Astrocyte of the hippocampus (primary cell): ENCODE results near the gene CATSPERD.
"Not testable (repeated sequence)": the region's sequence is repeated elsewhere in the genome, so short reads cannot be mapped to it uniquely, and the experiment has no call there.

Experiments
- DNase-seq: peaks from one replicate; pipeline ENCODE4 v3.0.0; 2011; ENCODE audit warnings: low read depth, low spot score

Gene CATSPERD

DNA sequence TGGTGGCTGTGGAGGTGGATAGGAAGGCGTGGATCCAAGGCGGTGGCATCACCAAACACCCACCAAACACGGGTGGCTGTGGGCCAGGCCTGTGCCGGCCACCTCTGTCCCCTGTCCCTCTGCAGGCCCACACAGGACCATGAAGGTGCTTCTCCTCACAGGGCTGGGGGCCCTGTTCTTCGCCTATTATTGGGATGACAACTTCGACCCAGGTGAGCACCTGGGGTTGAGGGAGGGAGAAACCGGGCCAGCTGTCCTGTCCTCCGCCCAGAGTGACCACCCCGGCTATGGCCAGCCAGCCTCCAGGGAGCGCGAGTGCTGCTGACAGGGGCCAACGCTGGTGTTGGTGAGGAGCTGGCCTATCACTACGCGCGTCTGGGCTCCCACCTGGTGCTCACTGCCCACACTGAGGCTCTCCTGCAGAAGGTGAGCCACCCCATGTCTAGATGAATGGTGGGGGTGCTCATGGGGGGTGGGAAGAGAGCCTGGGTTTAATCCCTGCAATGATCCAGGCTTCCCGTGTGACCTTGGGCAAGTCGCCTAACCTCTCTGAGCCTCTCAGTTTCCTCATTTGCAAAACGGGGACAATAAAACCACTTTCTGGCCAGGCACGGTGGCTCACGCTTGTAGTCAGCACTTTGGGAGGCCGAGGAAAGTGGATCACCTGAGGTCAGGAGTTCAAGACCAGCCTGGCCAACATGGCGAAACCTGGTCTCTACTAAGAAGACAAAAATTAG lies 35.6 kb upstream of the CATSPERD start:
- no peak for DNase-seq

DNA sequence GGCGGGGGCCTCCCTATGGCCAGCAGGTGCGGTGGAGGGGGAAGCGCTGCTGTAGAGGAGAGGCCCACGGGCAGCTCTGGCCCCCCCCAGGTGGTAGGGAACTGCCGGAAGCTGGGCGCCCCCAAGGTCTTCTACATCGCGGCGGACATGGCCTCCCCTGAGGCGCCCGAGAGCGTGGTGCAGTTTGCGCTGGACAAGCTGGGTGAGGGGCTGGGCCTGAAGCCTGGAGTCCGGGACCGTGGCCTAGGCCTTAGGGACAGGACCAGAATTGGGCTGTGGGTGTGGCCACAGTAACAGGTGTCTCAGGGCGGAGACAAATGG lies 34.2 kb upstream of the CATSPERD start:
- no peak for DNase-seq

DNA sequence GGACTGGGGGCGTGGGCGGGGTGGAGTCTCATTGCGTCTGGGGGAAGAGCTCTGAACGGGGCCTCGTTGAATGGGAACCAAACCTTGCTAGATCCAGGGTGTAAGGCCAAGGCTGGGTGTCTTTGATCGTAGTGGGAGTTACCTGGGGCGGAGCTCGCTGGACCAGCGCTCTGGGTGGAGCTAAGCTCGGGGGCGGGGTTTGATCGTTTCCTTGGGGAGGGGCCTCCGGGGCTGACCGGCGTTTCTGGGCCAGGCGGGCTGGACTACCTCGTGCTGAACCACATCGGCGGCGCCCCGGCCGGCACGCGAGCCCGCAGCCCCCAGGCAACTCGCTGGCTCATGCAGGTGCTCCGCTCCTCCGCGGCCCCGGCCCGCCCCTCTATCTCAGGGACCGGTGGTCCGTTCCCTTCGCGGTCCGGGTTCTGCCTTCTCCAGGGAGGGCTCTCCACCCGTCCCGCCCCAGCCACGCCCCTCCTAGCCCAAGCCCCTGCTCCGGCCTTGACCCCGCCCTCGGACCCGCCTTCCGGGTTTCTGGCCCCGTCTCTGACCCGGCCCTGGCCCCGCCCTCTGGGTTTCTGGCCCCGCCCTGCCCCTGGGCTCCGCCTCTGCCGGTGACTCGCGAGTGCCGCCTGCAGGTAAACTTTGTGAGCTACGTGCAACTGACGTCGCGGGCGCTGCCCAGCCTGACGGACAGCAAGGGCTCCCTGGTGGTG lies 33.6 kb upstream of the CATSPERD start:
- DNase-seq = peak; percentile 97

DNA sequence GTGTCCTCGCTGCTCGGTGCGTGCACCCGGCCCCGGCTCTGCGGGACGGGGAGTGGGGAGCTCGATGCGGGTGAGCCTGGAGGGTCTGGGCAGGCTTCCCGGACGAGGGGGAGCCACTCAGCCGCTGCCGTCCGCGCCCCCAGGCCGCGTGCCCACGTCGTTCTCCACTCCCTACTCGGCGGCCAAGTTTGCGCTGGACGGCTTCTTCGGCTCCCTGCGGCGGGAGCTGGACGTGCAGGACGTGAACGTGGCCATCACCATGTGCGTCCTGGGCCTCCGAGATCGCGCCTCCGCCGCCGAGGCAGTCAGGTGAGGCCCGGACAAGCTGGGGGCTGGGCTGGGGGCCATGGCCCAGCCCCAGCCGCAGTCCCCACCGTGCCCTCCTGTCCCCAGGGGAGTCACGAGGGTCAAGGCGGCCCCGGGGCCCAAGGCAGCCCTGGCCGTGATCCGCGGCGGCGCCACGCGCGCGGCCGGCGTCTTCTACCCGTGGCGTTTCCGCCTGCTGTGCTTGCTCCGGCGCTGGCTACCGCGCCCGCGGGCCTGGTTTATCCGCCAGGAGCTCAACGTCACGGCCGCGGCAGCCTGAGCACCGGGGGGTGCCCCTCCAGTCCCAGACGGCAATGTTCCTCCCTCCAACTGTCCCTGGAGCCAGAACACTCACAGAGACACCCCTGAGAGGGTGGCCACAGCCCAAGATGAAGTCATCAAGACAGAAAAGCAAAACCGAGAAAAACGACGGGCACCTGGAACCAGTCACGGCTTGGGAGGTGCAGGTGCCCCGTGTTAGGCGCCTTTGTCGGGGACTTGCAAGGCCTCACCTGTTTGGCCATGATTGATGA lies 32.9 kb upstream of the CATSPERD start:
- DNase-seq = no peak

DNA sequence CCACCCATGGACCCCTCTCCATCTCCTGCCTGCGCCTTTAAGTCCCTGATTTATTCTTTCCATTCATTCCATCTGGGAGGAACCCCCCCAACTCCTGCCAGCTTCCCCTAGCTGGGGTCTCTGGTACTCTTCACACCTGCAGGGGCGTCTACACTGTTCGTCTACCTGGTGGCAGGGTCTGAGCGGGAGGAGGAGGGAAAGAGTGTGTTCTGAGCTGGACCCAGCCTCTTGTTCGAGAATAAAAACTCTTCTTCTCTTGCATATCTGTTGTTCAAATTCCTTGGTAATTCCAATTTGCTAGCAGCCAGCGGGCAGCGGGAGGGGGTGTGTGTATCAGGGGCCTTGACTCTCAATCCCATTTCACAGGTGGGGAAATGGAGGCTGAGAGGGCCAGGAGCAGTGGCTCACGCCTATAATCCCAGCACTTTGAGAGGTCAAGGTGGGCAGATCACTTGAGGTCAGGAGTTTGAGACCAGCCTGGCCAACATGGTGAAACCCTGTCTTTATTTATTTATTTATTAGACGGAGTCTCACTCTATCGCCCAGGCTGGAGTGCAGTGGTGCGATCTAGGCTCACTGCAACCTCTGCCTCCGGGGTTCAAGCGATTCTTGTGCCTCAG lies 32.1 kb upstream of the CATSPERD start:
- not testable (repeated sequence) for DNase-seq

DNA sequence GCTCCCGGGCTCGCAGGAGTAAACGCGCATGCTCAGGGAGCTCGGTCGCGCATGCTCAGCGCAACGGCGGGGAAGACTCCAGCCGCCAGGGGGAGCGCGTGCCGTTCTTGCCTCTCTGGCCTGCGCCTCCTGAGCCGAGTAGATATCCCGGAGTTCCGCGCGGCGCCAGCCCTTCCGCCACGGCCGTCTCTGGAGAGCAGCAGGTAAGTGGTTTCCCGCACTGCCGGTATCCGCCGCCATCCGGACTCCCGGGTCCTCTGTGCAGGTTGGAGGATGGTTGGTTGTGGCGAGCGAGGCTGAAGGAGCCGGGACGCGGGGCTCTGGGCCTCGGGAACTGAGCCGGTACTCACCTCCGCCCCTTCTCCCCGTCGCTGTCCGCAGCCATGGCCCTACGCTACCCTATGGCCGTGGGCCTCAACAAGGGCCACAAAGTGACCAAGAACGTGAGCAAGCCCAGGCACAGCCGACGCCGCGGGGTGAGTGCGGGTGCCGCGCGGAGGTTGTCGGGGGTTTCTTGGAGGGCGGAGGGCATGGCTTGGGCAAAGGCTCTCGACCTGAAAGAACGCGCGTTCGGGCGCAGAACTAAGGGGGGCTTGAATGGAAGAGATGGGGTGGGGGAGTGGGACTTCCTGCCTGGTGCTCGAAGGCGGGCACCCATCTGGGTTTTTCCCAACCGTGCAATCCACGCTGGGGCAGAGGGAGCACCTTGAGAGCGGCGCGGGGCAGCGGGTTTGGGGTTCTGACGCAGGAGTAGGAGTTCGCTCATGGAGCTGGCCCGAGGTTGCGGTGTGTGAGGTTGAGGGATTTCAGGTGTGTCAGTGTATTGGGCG lies 30.1 kb upstream of the CATSPERD start, which contains the start of gene RPL36:
Gene RPL36, plus strand, starts transcription at position 171 of the 830 bp plus-strand sequence. Its CDS starts 213 bp downstream, at position 384.
- DNase-seq = peak; percentile 99

DNA sequence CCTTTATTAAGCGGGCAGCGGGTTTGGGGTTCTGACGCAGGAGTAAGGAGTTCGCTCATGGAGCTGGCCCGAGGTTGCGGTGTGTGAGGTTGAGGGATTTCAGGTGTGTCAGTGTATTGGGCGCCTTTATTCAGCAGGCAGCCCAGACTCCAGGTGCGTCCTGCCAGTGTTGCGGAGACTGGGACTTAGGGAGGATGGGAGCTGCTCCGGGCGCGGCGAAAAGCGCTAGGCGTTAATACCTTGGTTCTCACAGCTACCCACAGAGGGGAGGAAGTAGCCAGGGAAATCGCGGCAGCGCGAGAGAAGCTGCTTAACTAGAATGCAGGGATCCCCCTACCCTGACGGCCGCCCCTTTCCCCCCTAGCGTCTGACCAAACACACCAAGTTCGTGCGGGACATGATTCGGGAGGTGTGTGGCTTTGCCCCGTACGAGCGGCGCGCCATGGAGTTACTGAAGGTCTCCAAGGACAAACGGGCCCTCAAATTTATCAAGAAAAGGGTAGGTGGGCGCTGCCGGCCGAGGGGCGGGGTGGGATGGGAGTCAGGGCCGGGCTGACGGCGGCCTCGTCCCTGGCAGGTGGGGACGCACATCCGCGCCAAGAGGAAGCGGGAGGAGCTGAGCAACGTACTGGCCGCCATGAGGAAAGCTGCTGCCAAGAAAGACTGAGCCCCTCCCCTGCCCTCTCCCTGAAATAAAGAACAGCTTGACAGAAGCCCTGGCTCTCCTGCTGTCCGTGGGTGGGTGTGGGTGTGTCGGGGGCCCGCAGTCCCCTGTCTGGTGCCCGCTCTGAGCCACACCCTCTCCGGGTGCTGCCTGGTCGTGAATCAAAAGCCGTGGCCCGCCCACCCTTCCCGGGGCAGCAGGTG lies 29.2 kb upstream of the CATSPERD start:
- DNase-seq = peak; percentile 68

DNA sequence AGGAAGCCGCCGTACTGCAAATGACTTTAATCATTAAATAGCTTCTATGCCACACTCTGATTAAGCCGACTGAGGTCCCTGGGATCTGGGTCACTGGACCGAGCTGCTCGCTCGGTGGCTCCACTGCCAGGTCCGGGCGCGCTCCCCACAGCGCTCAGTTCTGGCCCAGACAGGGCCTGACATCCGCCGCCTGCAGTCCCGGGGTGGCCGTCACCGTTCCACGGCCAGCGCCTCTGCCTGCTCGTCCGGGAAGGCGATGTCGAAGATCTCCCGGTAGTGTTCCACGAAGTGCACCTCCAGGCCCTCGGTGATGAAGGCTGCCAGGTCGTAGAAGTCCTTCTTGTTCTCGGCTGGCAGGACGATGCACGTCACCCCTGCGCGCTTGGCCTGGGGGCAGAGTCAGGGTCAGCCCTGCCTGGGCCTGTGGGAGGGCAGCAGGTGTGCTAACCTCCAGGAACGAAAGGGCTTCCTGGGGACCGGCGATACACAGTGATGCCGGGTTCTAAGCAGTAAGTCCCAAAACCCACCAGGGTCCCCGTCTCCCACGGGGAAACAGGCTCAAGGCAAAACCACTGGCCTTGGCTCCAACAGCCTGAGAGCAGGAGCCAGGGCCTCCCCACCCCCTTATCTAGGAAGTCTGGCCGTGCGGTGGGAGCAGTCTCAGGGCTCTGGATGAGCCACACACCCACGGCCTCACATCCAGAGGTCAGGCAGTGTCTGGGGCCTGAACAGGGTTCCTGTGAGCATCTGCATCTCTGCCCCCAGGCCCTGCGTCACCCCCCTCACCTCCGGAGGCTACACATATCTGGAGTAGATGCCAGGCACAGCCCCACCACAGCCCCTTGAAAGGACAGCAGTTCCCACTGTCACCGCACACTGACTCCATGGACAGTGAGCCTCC lies 28.4 kb upstream of the CATSPERD start:
- no peak for DNase-seq

DNA sequence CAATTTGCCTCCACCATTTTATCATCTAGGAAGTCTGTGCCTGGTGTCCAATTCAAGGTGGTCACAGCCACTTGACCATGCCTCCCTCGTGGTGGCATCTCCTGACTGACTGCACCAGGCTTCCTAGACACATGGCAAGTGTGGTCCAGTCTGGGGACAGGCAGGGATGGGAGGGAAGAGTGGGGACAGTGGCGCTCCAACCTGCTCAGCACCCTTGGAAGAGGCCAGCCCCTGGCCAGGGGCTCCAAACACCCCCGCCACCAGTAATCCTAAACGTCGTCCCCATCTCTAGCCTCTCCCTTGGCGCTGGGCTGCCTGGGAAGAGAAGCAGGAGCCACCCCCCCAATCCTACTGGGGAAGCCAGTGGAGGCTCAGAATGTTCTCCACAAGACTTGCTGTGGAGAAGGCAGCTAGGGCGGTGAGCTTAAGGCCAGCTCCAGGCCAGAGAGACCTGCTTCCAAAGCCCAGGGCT lies 27.7 kb upstream of the CATSPERD start:
- no peak for DNase-seq

DNA sequence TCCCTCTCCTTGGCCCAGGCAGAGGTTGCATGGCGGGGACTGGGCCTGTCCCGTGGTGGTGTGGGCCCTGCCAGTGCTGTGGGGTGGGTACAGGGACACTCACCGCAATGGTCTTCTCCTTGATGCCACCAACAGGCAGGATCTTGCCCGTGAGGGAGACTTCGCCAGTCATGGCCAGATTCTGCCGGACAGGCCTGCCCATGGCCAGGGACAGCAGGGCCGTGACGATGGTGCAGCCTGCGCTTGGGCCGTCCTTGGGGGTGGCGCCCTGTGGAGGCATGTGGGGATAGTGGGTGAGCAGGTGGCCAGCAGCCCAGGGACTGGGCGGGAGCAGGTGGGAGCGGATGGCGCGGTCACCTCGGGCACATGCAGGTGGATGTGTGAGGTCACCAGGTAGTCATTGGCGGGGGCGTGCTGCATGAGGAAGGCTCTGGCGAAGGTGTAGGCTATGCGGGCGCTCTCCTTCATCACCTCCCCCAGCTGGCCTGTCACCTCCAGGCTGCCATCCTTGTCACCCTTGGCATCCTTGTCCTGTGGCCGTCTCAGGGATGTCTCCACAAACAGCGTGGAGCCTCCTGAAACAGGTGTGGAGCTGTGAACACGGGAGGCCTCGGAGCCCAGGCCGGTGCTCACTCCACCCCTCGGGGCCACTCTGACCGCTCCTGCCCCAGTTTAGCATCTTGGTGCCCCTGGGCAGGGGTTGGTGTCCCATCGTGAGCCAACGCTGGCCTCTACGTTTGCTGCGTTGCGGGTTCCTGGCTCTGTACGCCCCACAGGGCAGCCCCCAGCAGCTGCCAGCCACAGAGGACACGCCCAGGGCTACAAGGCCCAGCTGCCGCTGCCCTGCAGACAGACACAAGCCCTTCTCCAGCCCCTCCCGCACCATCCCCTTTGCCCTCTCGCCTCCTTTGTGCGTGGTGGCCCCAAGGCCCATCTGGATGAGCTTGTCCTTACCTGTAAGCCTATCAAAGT lies 27.0 kb upstream of the CATSPERD start:
- DNase-seq = no peak

DNA sequence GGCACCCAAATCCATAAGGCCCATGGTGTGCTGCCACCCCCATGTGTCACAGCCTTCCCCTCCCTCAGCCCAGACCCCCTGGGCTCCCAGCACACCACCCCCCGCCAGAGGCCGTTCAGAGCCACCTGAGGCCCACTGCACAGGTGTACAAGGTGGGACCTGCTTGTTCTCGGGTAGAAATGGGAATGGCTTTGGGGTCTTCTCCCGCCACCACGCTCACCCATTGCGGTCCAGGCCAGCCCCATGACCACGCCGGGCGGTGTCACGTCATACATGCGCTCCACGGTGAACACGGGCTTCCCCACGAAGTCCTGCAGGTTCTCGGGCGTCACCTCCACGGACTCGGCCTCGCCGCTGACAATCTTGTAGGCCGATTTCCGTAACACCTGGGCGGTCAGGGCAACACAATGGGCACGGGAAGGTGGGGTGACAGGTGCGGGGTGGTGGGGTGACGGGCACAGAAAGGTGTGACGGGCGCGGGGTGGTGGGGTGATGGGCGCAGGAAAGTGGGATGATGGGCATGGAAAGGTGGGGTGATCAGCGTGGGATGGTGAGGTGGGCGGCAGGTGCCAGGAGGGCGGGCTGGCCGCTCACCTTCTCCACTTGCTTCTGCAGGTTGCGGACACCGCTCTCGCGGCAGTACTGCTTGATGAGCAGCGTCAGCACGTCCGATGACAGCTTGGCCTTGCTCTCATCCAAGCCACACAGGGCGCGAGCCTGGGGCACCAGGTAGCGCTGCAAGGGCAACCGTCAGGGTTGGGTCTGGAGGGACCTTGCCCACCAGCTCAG lies 26.1 kb upstream of the CATSPERD start:
- no peak for DNase-seq

DNA sequence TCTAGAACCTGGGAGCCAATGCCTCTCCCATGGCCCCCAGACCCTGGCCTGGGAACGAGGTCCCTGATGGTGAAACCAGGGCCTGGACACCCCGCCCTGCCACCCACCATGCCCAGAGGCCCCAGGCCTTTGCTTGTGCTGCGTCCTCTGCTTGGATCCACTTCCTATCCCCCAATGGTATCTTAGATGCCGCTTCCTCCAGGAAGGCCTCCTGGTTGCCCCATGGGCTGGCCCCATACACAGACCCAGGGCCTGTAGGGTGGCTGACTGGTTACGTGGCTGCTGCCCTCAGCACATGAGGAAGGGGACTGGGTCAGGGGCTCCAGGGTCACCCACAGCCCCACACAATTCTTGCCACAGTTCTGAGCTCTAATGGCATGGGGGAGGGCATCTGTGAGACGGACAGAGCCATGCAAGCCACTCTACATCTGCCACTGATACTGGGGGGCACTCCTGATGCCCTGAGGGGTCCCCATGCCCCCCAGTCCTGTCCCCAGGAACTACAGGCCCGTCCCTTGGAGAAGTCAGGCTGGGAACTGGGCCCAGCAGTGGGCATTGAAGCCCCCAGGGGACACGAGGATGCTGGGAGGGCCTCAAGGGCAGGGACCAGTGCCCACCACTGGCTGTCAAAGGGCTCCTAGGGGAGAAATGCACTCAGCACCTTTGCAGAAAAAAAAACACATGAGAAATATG lies 25.3 kb upstream of the CATSPERD start:
- no peak for DNase-seq

DNA sequence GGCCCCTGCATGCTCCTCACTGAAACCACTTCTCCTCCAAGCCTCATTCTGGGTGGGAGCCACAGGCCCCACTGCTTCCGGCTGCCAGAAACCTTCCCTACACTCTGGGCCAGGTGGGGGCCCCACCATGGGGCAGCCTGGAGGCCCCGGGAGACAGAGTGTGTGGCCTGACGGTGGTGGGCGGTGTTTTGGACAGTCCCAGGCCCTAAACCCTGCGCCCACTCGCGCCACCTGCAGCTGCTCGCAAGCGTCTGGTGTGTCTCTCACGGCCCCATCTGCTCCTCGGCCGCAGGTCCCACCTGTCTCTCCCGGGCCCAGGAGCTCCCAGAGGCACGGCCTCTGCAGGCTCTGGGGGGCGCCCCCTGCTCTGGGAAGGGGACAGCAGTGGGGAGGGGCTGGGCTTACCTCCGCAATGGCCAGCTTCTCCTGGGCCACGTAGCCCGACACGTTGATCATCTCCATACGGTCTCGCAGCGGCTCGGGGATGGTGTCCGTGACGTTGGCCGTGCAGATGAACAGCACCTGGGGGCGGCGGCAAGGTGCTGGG lies 24.7 kb upstream of the CATSPERD start:
- DNase-seq = no peak

DNA sequence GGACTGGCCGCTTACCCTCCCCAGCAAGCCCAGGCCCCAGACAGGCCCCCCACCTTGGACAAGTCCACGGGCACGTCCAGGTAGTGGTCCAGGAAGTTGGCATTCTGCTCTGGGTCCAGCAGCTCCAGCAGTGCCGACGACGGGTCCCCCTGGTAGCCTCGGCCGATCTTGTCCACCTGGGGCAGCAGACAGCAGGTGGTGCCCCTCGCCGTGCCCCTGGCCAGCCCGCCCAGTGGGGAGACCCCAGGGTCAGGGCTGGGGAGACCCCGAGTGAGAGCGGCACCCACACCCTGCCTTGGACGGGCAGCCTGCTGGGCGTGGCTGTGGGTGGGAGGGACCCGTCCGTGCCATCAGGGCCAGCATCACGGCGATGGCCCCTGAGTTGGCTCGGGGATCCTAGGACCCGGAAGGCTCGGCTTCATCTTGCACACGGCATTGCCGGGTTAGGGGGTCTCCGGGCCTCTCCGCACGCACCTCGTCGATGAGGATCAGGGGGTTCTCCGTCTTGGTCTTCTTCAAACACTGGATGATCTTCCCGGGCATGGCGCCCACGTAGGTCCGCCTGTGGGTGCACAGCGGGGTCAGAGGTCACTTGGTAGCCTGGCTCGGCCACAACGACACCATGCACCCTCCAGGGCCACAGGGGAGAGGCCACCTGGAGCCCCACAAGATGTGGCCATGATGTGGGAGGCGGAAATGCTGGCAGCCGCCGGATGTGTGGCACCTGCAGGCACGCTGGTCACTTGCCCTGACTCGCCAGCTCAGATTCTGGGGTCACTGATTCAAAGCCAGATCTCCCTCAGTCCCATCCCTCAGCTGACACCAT lies 24.0 kb upstream of the CATSPERD start:
- no peak for DNase-seq
